Natural killer cell (primary cell): Measurements from ENCODE around the gene SYT2. TPM values are rescaled to one million over a fixed set of nuclear protein-coding genes. Genes with fewer than 3 reads are reported as not detected.
A peak's percentile ranks its signal among the peaks of the same experiment; 100 is the strongest.

Experiments
- ATAC-seq, 3 donors: fragments of 150-1000 bp in 2 of 3; fragments of 200-7000 bp in 1 of 3; cut with Tn5 transposase; 1 replicate in 1 of 3; 2 replicates in 2 of 3; pipeline ENCODE4 v1.10.0; 2021; ENCODE audit warnings: mild to moderate bottlenecking in 2 of 3, moderate library complexity in 2 of 3
- DNase-seq, 2 donors: peaks; one replicate each; pipeline versions ENCODE4 v3.0.0 to v3.0.0-alpha.2; 2013 to 2021; ENCODE audit warnings: mixed read lengths in 1 of 2
- H3K27ac ChIP-seq: one replicate; pipeline ENCODE4 v1.5.1; 2013; ENCODE audit warnings: mild to moderate bottlenecking, low read length
- H3K27me3 ChIP-seq: one replicate; pipeline ENCODE4 v1.6.1; 2013; ENCODE audit warnings: low read length; ENCODE audit not compliant: control insufficient read depth, insufficient read depth
- H3K36me3 ChIP-seq: one replicate; pipeline ENCODE4 v1.6.1; 2013; ENCODE audit warnings: low read length; ENCODE audit not compliant: control insufficient read depth, insufficient read depth
- H3K4me1 ChIP-seq: one replicate; pipeline ENCODE4 v1.6.1; 2013; ENCODE audit warnings: low read length; ENCODE audit not compliant: control insufficient read depth, insufficient read depth
- H3K4me3 ChIP-seq: one replicate; pipeline ENCODE4 v1.5.1; 2013; ENCODE audit warnings: low read length
- H3K9me3 ChIP-seq: one replicate; pipeline ENCODE4 v1.6.1; 2013; ENCODE audit warnings: low read length; ENCODE audit not compliant: control insufficient read depth, insufficient read depth
- H3K27ac Mint-ChIP-seq, 2 donors: one replicate each; pipeline ENCODE4 v1.8.0; 2022; ENCODE audit warnings: mild to moderate bottlenecking in 2 of 2, mixed read lengths in 2 of 2, moderate library complexity in 1 of 2
- H3K27me3 Mint-ChIP-seq, 2 donors: one replicate each; pipeline ENCODE4 v1.8.0; 2022; ENCODE audit warnings: low read depth in 2 of 2, mixed read lengths in 2 of 2
- H3K36me3 Mint-ChIP-seq: one replicate; pipeline ENCODE4 v1.8.0; 2022; ENCODE audit warnings: mixed read lengths
- H3K4me1 Mint-ChIP-seq, 2 donors: one replicate each; pipeline ENCODE4 v1.8.0; 2022; ENCODE audit warnings: mixed read lengths in 2 of 2
- H3K4me3 Mint-ChIP-seq: one replicate; pipeline ENCODE4 v1.8.0; 2022; ENCODE audit warnings: mild to moderate bottlenecking, moderate library complexity, mixed read lengths
- H3K9me3 Mint-ChIP-seq, 2 donors: one replicate each; pipeline ENCODE4 v1.8.0; 2022; ENCODE audit warnings: mixed read lengths in 2 of 2
- CTCF ChIP-seq: fragments of 200-600 bp; IDR thresholded peaks from one replicate; pipeline ENCODE4 v1.8.0; 2022; ENCODE audit warnings: antibody characterized with exemption
- WGBS: methylation state at CpG from one replicate; pipeline ENCODE4 v1.1.7; 2013; ENCODE audit warnings: missing lambda C conversion rate; ENCODE audit not compliant: insufficient coverage; 5-methylcytosine and 5-hydroxymethylcytosine counted together
- intact Hi-C: fragments of 100-400 bp; cut with micrococcal nuclease; formaldehyde crosslinking; loops from one replicate; pipeline ENCODE4 v1.14.2; 2022
- total RNA-seq, 4 donors: library from RNA; stranded (reverse); fragments of 120-200 nt in 1 of 4; gene quantifications; one replicate each; pipeline versions ENCODE4 v1.2.3 to v1.2.4, GENCODE V29; 2013 to 2022

SYT2 gene
- total RNA-seq, 3 donors from 2014 or later (not counting 1 experiment from before 2014, with no cell fraction given): not detected

GRCh38 chr1:202661136-202661845 is 49.0 kb downstream of the SYT2 start:
- WGBS: 75% methylated on average over 13 of the region's 13 CpGs
- H3K27me3 ChIP-seq: peaks cover 8% of the 10 kb centered on the region
- no peaks in the 10 kb centered on the region for H3K36me3 ChIP-seq
- no peaks in the 10 kb centered on the region for H3K4me1 ChIP-seq
- H3K27ac ChIP-seq: no peak overlapping the region
- ATAC-seq: peak in 1 of 3 donors; percentile 63
- H3K4me3 ChIP-seq: no peak overlapping the region
- peak; percentile 17 for TF ChIP-seq CTCF
- Mint-ChIP-seq H3K36me3 (no peaks in the 10 kb centered on the region), H3K27ac (no peak overlapping the region), H3K27me3 (peaks cover 30 to 48% of the 10 kb centered on the region in 2 donors), H3K4me3 (no peak overlapping the region), H3K9me3 (no peaks in the 10 kb centered on the region), H3K4me1 (no peaks in the 10 kb centered on the region)
- no peaks in the 10 kb centered on the region for H3K9me3 ChIP-seq
- DNase-seq: peak in 1 of 2 donors; percentile 38
- intact Hi-C loops: no loop called here

- H3K4me1 Mint-ChIP-seq: no peaks in the 10 kb centered on the region
- H3K4me3 Mint-ChIP-seq: no peak overlapping the region
- H3K27ac Mint-ChIP-seq: no peak overlapping the region
- no peaks in the 10 kb centered on the region for H3K4me1 ChIP-seq
- DNase-seq (no peak), ATAC-seq (no peak)
- no peaks in the 10 kb centered on the region for H3K9me3 ChIP-seq
- no peak for TF ChIP-seq CTCF
- H3K36me3 ChIP-seq: no peaks in the 10 kb centered on the region
- H3K27me3 ChIP-seq: peaks cover 8% of the 10 kb centered on the region
- H3K27ac ChIP-seq: no peak overlapping the region
- H3K27me3 Mint-ChIP-seq: peaks cover 35 to 58% of the 10 kb centered on the region in 2 donors
- intact Hi-C loops: no loop called here
- no peaks in the 10 kb centered on the region for H3K9me3 Mint-ChIP-seq
- WGBS: 62% methylated on average over 3 of the region's 3 CpGs
- no peak overlapping the region for H3K4me3 ChIP-seq
- H3K36me3 Mint-ChIP-seq: no peaks in the 10 kb centered on the region
Measured at GRCh38 chr1:202659974-202660373, 50.3 kb downstream of the SYT2 start.

GRCh38 chr1:202659541-202659940 is 50.7 kb downstream of the SYT2 start:
- no peak for ATAC-seq
- Histone ChIP-seq H3K9me3 (no peaks in the 10 kb centered on the region), H3K36me3 (no peaks in the 10 kb centered on the region), H3K27me3 (peaks cover 8% of the 10 kb centered on the region), H3K4me1 (no peaks in the 10 kb centered on the region), H3K27ac (no peak overlapping the region), H3K4me3 (no peak overlapping the region)
- no peak overlapping the region for H3K4me3 Mint-ChIP-seq
- intact Hi-C loops: no loop called here
- no peak for DNase-seq
- H3K27ac Mint-ChIP-seq: no peak overlapping the region
- H3K9me3 Mint-ChIP-seq: no peaks in the 10 kb centered on the region
- no peak for TF ChIP-seq CTCF
- H3K4me1 Mint-ChIP-seq: no peaks in the 10 kb centered on the region
- no peaks in the 10 kb centered on the region for H3K36me3 Mint-ChIP-seq
- 59% methylated on average over 6 of the region's 6 CpGs for WGBS
- peaks cover 39 to 62% of the 10 kb centered on the region in 2 donors for H3K27me3 Mint-ChIP-seq

DNA sequence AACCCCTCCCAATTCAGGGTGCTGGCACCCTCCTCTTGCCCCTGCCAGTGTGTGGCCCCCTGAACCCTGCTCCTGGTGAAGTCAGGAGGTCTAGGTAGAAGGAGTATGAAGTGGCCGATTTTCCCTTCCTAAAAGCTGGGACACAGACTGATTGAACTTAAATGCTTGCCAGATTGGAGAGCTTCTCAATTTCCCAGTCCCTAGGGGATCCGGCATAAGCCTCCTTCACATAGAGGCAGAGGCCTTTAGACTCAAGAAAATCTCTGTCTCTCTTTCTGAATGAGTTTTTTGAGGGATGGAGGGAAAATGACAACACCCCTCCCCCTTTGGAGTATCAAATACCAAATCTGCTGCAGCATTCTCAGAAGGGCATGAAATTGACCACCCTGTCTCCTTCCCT is 51.5 kb downstream of the SYT2 start:
- Mint-ChIP-seq H3K27ac (no peak overlapping the region), H3K9me3 (no peaks in the 10 kb centered on the region), H3K36me3 (no peaks in the 10 kb centered on the region)

More for the DNA sequence above, 51.5 kb downstream of the SYT2 start:
- no peaks in the 10 kb centered on the region for H3K4me1 Mint-ChIP-seq
- peaks cover 39 to 63% of the 10 kb centered on the region in 2 donors for H3K27me3 Mint-ChIP-seq
- Histone ChIP-seq H3K4me1 (no peaks in the 10 kb centered on the region), H3K9me3 (no peaks in the 10 kb centered on the region), H3K27ac (no peak overlapping the region), H3K4me3 (no peak overlapping the region), H3K36me3 (no peaks in the 10 kb centered on the region), H3K27me3 (peaks cover 8% of the 10 kb centered on the region)
- WGBS: 69% methylated on average over 1 of the region's 2 CpGs
- DNase-seq: no peak
- no peak for ATAC-seq
- H3K4me3 Mint-ChIP-seq: no peak overlapping the region
- TF ChIP-seq CTCF: no peak
- intact Hi-C loops: no loop called here
